HG03039 (cell line): ENCODE data around the gene DDOST.
"Not testable (repeated sequence)": the region's sequence is repeated elsewhere in the genome, so short reads cannot be mapped to it uniquely, and the experiment has no call there.

Source experiments
- ATAC-seq: cut with Tn5 transposase; IDR thresholded peaks from one replicate; pipeline ENCODE4 v1.9.1; 2021; ENCODE audit warnings: mild to moderate bottlenecking, moderate library complexity; ENCODE audit not compliant: unreplicated experiment

DDOST gene

GRCh38 chr1:20693623-20694022 lies 32.5 kb upstream of the DDOST start:
- no peak for ATAC-seq

- ATAC-seq: no peak
Observed at GRCh38 chr1:20691872-20692271, 30.7 kb upstream of the DDOST start.

GRCh38 chr1:20689645-20690056 lies 28.5 kb upstream of the DDOST start:
- ATAC-seq: no peak

GRCh38 chr1:20686883-20687725 lies 25.9 kb upstream of the DDOST start:
- ATAC-seq: no peak

- no peak for ATAC-seq
Observed at GRCh38 chr1:20685741-20686140, 24.6 kb upstream of the DDOST start.

- no peak for ATAC-seq
Observed at GRCh38 chr1:20685099-20685662, 24.0 kb upstream of the DDOST start.

GRCh38 chr1:20684651-20685050 lies 23.5 kb upstream of the DDOST start:
- ATAC-seq: no peak

- no peak for ATAC-seq
Observed at GRCh38 chr1:20684050-20684620, 23.0 kb upstream of the DDOST start.

- ATAC-seq: no peak
Observed at GRCh38 chr1:20683614-20684013, 22.4 kb upstream of the DDOST start.

GRCh38 chr1:20682571-20683236 lies 21.5 kb upstream of the DDOST start:
- no peak for ATAC-seq

- no peak for ATAC-seq
Observed at GRCh38 chr1:20681999-20682398, 20.8 kb upstream of the DDOST start.

GRCh38 chr1:20680269-20680668 lies 19.1 kb upstream of the DDOST start:
- no peak for ATAC-seq

- ATAC-seq: no peak
Observed at GRCh38 chr1:20678599-20678998, 17.4 kb upstream of the DDOST start.

GRCh38 chr1:20673626-20674025 lies 12.5 kb upstream of the DDOST start:
- not testable (repeated sequence) for ATAC-seq

- ATAC-seq: no peak
Observed at GRCh38 chr1:20672265-20672632, 11.1 kb upstream of the DDOST start.

GRCh38 chr1:20670936-20671335 lies 9.8 kb upstream of the DDOST start:
- no peak for ATAC-seq

- ATAC-seq: no peak
Observed at GRCh38 chr1:20668581-20668980, 7.4 kb upstream of the DDOST start.

GRCh38 chr1:20666804-20667203 lies 5.6 kb upstream of the DDOST start:
- no peak for ATAC-seq

GRCh38 chr1:20666146-20666545 lies 5.0 kb upstream of the DDOST start:
- no peak for ATAC-seq

GRCh38 chr1:20665726-20666125 lies 4.6 kb upstream of the DDOST start:
- ATAC-seq: no peak

GRCh38 chr1:20663969-20664715 lies 3.0 kb upstream of the DDOST start:
- no peak for ATAC-seq
